Erythroblast (primary cell): Measurements from ENCODE around the gene TAS2R9.

Experiments
- GATA1 ChIP-seq: IDR thresholded peaks from 2 replicates; pipeline ENCODE4 v1.6.1; 2011; ENCODE audit warnings: low read depth, mild to moderate bottlenecking, control low read depth, low read length, moderate library complexity
- POLR2A ChIP-seq: IDR thresholded peaks from 2 replicates; pipeline ENCODE4 v1.6.1; 2011; ENCODE audit warnings: mild to moderate bottlenecking, low read length

DNA sequence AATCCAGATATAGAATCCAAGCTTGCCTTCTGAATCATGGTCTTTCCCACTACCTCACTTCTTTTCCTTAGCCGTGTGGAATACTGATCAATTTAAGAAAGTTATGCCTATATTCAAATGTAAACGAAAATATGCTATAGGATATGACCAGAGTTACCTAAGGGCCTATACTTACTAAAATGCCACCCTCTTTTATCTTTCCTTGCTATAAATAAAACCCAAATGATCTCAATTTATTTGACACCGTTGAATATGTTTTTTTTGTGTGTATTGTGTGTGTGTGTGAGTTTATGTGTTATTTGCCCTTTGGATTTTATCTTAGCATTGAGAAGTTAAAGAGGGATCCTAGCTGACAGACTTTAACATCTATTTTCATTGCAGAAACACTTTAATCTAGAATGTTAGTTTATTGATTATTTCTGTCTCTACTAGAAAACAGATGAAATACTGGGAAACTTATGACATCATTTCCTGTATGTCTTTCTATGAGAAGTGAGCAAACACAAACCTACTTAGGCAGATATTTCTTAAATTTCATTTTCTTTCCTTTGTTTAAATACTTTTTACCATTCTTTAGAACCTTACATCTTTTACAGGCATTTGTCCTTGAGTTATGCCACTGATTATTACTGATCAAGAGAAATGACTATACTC lies 2.0 kb upstream of the TAS2R9 start:
- TF ChIP-seq POLR2A: no peak
- no peak for TF ChIP-seq GATA1
